GM21367 (cell line): ENCODE measurements around the gene RRP9.
"Not testable (repeated sequence)": the region's sequence is repeated elsewhere in the genome, so short reads cannot be mapped to it uniquely, and the experiment has no call there.

Source experiments
- ATAC-seq: cut with Tn5 transposase; IDR thresholded peaks from one replicate; pipeline ENCODE4 v1.9.1; 2021; ENCODE audit not compliant: unreplicated experiment

The RRP9 gene

GRCh38 chr3:51940648-51941462 is 849 bp downstream of the RRP9 start:
- no peak for ATAC-seq

DNA sequence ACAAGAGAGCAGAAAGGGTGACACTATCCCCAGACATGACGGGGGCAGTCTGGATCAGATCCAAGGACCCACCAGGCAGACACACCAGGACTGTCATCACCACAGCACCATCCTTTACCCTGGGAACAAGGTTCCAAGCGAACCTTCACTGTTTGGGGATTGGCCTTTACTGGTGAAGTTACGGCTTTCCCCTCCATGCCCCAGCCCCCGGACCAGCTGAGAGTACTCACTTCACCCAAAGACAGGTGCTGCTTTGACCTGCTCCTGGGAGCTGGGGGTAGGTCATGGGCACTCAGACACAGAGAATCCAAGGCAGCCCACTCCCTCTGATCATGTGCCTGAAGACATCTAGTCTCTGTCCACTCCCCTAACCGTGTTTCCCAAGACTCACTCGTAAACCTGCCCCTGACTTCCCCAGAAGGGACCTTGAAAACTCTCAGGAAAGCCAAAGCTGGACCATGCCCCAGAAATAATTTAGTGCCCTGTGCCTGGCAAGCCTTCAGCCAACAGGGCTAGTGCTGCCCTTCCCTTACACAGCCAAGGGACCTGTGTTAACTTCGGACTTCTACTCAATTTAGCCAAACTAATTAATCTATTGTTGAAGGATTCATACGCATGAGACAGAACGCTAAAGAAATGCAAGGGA is 2.8 kb downstream of the RRP9 start:
- ATAC-seq: no peak

GRCh38 chr3:51937611-51938450 is 3.9 kb downstream of the RRP9 start:
- ATAC-seq: no peak

DNA sequence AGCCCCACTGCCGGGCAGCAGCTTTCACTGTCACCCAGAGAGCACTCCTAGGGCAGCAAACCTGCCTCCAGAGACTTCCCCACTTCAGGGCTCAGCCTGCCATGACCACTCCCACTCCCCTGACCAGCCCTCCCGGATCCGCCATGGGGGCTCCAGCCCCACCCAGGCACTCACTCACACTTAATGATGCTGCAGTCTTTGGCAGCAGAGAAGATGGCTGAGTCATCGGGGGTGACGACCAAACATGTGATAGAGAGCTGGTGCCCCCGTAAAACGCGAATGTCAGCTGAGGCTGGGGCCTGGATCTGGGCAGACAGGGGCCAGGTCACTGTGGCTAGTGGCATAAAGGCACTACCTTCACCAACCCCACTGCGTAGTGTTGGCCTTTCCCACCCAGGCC is 4.7 kb downstream of the RRP9 start:
- ATAC-seq: no peak

GRCh38 chr3:51935886-51936755 is 5.6 kb downstream of the RRP9 start:
- no peak for ATAC-seq

DNA sequence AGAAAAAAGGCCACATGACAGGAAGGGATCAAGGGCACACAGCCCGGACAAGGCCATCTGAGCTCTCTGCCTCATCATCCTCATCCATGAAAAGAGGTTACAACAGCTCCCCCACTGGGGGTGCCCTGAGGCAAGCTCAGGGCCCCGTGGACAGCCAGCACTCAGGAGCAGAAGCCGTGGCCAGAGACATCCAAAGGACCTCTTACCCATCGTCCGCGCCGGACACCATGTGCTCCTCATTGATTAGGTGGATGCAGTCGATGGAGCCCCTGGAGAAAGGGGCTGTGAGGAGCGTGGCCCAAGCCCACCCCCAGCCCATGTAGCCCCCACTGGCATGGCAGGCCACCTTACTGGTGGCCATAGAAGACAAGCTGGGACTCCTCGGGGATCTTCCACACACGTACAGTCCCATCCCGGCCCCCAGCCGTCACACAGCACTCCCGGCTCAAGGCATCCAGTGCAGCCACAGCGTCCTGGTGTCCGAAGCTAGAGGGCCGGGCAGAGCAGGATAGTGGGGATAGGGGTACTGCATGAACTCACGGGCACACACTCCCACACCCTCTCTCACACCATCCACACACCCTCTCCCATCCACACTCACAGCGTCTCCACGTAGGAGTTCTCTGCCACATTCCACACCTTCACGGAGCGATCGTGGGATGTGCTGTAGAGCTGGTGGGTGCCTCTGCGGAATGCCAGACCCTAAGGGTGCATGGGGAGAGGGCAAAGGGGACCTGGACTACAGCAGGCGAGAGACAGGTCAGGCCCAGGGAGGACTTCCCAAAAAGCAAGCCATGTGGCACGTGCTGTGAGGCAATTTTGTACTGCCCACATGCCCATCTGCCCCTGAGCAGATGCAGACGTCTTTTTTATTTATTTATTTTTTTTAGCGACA is 6.5 kb downstream of the RRP9 start:
- no peak for ATAC-seq

GRCh38 chr3:51934139-51934850 is 7.4 kb downstream of the RRP9 start:
- ATAC-seq: no peak

DNA sequence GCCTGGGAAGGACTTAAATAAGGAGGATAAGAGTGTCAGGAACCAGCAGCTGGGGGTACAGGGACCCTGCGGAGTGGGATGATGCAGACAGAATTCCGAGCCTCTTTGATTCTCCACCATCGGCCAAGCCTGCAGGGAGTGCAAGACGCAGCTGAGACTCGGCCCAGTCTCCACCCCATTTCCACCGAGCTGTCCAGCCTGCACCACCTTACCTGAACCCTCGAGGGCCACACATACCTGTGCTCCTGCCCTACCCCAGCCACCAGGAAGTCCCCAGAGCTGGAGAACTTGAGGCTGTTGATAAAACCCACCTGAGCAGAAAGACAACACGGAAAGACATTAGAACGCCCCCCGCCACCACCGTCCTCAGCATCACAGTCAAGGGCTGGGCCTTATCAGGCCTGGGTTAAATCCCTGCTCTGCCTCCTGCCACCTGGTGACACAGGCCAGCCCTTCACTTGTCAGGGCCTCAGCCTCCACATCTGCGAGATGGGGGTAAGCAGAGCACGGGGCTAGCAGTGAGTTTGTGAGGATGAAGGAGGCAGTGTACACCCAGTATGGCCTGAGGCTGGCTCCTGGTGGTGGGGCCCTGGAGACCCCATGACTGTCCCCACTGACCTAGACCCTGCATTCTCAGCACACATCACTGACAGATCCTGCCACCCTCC is 8.1 kb downstream of the RRP9 start:
- ATAC-seq: no peak

GRCh38 chr3:51932471-51933370 is 9.0 kb downstream of the RRP9 start:
- no peak for ATAC-seq

- no peak for ATAC-seq
Observed at GRCh38 chr3:51931756-51932155, 9.9 kb downstream of the RRP9 start.

DNA sequence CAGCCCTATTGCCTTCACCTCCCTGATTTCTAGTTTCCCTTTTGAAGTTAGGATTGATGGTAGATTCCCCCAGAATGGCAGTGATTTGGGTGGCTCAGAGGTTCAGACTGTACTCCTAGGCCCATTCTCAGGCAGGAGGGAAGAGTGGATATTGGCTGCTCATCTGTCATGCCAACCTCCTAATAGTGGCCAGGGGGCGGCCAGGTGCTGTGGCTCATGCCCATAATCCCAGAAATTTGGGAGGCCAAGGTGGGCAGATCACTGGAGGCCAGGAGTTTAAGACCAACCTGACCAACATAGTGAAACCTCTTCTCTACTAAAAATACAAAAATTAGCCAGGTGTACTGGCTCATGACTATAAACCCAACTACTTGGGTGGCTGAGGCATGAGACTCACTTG is 11.3 kb downstream of the RRP9 start:
- no peak for ATAC-seq

- no peak for ATAC-seq
Observed at GRCh38 chr3:51929420-51930003, 12.2 kb downstream of the RRP9 start.

DNA sequence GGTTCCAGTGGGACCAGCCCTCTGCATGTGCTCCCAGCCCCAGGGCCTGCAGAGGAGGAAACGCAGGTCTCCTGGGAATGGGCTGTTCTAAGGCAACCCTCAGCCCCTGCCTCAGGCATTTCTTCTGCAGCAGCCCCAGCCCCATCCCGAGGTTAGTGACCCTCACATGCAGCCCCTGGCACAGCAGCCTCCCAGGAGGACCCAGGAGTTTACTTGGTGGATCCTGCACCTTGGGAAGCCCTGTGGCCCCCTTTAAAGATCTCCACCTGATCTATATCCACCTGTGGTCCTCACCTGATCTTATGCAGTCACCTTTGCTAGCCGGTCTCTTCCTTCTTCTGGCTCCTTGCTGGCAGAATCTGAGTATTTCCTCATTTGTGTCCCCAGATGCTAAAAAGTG is 12.7 kb downstream of the RRP9 start:
- ATAC-seq: not testable (repeated sequence)

GRCh38 chr3:51928438-51928837 is 13.3 kb downstream of the RRP9 start:
- ATAC-seq: no peak

- no peak for ATAC-seq
Observed at GRCh38 chr3:51927061-51927977, 14.4 kb downstream of the RRP9 start.

GRCh38 chr3:51921081-51921578 is 20.6 kb downstream of the RRP9 start:
- ATAC-seq: no peak
